ENCODE data around the gene AXDND1. TPM values are rescaled to one million over a fixed set of nuclear protein-coding genes. Genes with fewer than 3 reads are reported as not detected.

The AXDND1 gene
- total RNA-seq, 1 donor from 2014 or later = not detected

- DNase-seq (ENCODE audit: low read depth in 2 of 2) = no peak
Observed at GRCh38 chr1:179575497-179576314, 209.9 kb downstream of the AXDND1 start, which contains the start of gene NPHS2. NPHS2 (minus strand) TSS chr1:179575948; CDS start chr1:179575864, 84 bp downstream.

DNA sequence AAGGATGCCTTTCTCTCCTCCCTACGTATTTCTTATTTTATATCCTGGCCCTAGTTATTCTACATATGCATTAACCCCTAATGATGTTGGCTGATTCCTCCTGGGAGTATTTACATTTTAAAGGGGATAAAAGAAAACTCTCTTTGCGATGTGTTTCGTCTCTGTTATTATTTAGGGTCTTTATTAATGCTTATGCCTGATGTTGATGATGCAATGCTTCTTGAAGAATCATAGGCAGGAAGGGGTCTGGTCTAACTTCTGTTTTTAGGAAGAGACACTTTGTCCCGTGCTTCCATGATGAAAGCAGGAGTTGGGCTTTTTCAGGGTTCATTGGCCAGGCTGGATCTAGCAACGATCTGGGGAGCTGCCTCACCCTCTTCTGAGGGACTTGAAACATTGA lies 210.7 kb downstream of the AXDND1 start:
- DNase-seq (ENCODE audit: low read depth in 2 of 2) = no peak

DNA sequence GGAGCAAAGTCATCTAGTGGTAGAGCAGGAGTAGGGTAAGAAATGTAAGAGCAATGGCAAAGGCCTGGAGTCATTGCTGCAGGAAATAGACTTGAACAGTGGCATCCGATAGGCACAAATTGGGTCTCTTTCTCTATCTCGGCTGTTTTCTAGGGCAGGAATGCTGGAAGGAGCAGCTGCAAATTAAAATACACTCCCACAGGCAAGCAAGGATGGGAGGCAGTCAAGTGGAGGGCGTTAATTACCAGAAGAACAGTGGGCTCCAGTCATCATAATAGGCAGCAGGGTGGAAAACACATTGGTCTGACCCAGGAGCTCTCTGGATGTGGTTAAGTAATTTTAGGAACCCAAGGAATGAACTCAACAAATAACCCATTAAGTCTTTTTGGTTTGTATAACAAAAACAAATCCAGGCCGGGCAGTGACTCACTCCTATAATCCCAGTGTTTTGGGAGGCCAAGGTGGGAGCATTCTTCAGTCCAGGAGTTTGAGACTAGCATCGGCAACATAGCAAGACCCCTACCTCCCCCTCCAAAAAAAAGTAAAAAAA lies 218.1 kb downstream of the AXDND1 start:
- no peak for DNase-seq (ENCODE audit: low read depth in 2 of 2)

GRCh38 chr1:179586107-179586823 lies 220.5 kb downstream of the AXDND1 start:
- peak; percentile 3 to 20 for DNase-seq (ENCODE audit: low read depth in 2 of 2)

GRCh38 chr1:179587336-179587735 lies 221.6 kb downstream of the AXDND1 start:
- DNase-seq (ENCODE audit: low read depth in 2 of 2) = no peak

GRCh38 chr1:179588425-179589024 lies 222.8 kb downstream of the AXDND1 start:
- no peak for DNase-seq (ENCODE audit: low read depth in 2 of 2)

DNA sequence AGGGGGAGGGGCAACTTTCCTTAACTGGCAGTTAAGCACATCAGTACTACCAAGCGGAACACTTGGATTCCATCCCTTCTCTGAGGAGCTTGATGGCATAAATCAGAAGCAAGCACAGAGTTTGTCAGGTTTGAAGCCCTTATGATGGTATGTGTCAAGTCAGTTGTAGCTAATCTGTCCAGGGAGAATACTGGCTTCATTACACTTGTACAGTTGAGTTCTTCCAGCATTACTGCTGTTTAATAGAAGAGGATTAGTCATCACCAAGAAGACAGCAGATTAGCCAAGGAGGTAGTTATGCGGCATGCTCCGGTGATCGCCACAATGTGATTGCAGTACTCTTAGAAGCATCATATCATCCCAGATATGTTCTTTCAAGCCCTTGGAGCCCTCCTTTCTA lies 223.7 kb downstream of the AXDND1 start:
- DNase-seq (ENCODE audit: low read depth in 2 of 2) = no peak

DNA sequence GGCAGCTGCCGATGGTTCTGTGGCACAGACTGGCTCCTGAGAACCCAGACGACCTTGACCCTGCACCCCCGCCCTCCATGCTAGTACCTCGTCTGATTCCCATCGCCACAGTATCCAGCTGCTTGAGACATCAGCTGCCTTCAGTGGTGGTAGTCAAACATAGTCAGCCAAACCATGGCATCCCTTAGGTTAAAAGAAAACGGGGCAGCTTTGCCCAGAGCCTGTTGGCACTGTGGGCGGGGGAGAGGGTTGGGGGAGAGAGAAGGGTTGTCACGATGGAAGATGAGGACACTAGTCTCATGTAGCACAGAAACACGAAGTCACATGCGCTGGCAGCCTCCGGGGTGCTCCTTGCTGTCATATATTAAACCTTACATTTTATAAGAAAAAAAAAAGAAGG lies 224.9 kb downstream of the AXDND1 start:
- DNase-seq (ENCODE audit: low read depth in 2 of 2) = no peak

- DNase-seq (ENCODE audit: low read depth in 2 of 2) = no peak
Observed at GRCh38 chr1:179591253-179591591, 225.5 kb downstream of the AXDND1 start.

GRCh38 chr1:179591592-179592580 lies 226.1 kb downstream of the AXDND1 start, which contains the start of gene TDRD5:
TDRD5 (plus strand) TSS chr1:179591832; CDS start chr1:179592616, 784 bp downstream.
- DNase-seq (ENCODE audit: low read depth in 2 of 2) = no peak

GRCh38 chr1:179598631-179599030 lies 232.9 kb downstream of the AXDND1 start:
- no peak for DNase-seq (ENCODE audit: low read depth in 2 of 2)

DNA sequence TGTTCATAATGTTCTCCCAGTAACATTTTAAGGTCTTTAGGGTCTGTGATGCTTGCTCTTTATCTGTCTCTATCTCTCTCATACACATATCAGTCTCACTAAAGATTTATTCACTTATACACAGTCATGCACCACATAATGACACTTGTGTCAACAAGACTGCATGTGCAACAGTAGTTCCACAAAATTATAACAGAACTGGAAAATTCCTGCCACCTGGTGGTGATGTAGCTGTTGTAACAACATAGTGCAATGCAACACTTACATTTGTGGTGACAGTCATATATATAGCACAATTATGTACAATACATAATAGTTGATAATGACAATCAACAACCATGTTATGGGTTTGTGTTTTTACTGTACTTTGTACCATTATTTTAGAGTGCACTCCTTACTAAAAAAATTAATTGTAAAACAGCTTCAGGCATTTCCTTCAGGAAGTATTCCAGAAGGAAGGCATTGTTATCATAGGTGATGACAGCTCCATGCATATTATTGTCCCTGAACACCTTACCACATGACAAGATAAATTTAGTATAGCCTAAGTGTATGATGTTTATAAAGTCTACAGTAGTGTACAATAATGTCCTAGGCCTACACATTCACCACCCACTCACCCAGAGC lies 234.0 kb downstream of the AXDND1 start:
- peak; percentile 44 to 65 for DNase-seq (ENCODE audit: low read depth in 2 of 2)

DNA sequence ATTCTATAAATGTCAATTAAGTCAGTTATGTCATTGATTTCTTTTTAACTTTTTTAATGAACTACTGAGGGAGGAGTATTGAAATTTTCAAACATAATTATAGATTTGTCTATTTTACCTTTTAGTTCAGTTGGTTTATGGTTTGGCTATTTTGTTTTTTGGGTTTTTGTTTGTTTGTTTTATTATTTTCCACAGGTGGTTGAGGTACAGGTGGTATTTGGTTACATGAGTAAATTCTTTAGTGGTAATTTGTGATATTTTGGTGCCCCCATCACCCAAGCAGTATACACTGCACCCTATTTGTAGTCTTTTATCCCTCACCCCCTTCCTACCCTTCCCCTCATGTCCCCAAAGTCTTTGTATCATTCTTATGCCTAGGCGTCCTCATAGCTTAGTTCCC lies 235.3 kb downstream of the AXDND1 start:
- DNase-seq (ENCODE audit: low read depth in 2 of 2) = no peak

Other genes with a start within 250 kb of the AXDND1 start
- gene ABL2, start 136.3 kb upstream of the AXDND1 start, total RNA-seq = 56.6 and 67.4 TPM in 2 replicates
- 13.4 and 13.8 TPM in 2 replicates for gene SOAT1, start 72.2 kb upstream of the AXDND1 start, total RNA-seq
- not detected in 2 replicates for gene NPHS2, start 210.0 kb downstream of the AXDND1 start, total RNA-seq
- gene TDRD5, start 225.9 kb downstream of the AXDND1 start, total RNA-seq = 0.13 and 0.51 TPM in 2 replicates